COR-L47 (cell line): ENCODE measurements around the gene RAF1.
"Not testable (repeated sequence)": the region's sequence is repeated elsewhere in the genome, so short reads cannot be mapped to it uniquely, and the experiment has no call there.

Experiments used
- DNase-seq: peaks from one replicate; lab custom pipeline; 2025; lab: John Stamatoyannopoulos, UW

The RAF1 gene

DNA sequence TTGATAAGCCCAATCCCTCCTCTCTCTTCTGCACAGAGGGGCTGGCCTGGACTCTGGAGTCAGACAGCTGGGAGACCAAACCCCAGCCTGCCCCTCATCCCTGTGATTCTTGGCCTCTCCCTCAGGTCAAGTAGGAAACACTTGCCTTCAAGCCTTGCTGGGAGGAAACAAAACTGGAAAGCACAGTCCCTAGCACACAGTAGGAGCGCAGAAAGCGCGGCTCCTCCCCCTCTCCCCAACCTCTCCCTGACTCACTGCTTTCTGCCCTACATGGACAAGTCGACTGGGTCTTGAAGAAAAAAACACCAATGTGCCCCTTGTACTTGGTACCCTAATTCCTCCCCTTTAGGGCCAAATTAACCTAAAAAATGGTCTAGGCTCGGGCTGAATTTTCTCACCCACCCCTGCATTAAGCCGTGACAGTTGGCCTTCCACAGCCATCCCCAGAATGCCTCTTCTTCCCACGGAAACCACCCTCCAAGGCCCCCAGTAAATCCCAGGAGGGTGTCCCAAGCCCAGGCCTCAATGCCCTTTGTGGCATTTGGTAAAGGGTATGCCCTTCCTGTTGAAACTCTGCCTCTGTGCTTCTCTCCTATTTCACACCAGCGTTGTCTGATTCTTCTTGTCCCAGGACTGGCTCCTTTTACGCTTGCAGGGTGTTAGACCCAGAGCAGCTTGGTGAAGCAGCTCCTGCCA is 11.3 kb upstream of the RAF1 start:
- no peak for DNase-seq

DNA sequence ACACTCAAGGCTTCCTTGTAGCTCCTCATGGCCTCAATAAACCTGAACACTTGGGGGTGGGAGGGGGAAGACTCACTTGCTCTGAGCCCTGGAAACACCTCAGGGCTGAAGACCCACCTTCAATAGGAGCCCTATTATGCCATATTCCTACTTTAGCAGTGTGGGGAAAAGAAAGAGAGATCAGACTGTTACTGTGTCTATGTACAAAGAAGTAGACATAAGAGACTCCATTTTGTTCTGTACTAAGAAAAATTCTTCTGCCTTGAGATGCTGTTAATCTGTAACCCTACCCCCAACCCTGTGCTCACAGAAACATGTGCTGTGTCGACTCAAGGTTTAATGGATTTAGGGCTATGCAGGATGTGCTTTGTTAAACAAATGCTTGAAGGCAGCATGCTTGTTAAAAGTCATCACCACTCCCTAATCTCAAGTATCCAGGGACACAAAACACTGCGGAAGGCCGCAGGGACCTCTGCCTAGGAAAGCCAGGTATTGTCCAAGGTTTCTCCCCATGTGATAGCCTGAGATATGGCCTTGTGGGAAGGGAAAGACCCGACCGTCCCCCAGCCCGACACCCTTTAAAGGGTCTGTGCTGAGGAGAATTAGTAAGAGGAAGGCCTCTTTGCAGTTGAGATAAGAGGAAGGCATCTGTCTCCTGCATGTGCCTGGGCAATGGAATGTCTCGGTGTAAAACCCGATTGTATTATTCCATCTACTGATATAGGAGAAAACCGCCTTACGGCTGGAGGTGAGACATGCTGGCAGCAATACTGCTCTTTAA is 10.2 kb upstream of the RAF1 start:
- DNase-seq = not testable (repeated sequence)

DNA sequence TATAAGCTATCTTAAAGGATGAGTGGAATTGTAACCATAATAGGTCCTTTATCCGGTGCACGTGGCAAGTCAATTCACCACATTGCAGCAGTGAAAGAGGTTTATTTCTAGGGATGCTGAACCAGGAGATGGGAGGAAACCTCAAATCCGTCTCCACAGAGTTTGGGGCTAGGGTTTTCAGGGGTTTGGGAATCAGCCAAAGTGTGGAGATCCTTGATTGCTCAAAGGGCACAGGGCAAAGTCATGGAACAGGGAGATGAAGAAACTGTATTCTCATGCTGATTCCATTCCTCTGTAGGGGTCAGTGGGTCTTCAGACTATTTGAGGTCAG is 7.2 kb upstream of the RAF1 start:
- no peak for DNase-seq

DNA sequence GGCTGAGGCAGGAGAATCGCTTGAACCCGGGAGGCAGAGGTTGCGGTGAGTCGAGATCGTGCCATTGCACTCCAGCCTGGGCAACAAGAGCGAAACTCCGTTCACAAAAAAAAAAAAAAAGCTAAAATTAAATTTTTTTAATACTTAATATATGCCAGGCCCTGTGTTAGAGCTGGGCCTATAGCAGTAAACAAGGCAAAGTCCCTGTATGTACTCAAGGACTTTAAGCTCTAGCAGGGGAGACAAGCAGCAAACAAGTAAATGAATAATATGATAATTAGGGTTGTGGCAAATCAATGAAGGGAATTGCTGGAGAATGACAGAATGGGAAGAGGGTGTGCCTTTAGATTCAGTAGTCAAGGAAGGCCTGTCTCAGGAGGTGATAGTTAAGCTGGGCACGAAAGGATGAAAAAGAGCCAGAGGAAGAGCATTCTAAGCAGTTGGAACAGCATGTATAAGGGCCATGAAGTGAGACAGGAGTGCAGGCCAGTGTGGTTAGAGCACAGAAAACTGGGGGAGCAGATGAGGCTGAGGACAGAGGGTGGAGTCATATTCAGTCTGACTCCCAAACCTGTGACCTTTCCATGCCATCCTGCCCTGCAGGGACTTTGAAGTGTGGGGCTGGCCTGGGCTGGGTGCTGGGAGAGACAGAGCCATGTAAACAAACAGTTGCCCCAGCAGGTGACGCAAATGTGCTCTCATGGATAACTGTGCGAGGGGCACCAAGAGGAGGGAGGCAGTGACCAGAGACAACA is 6.6 kb upstream of the RAF1 start:
- no peak for DNase-seq

DNA sequence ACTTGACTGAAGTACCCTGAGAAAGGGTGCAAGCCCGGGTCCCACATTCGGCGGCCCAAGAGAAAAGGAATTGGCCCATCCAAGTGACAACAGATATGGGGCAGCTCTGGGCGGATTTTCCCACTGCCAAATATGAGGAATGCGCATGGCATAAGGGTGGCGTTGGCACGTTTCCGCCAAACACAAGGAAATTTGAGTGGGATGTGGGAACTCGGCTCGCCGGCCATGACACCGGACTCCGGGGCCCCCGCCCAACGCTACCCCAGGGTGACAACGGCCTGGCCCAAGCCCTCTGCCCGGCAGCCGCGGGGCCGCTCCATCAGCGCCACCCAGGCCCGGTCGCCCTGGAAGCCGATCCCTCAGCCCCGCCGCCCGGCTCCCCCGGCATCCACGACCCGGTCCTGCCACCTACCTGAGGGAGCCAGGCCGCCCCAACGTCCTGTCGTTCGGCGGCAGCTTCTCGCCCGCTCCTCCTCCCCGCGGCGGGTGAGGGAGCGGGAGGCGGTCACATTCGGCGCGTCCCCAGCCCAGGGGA is 449 bp downstream of the RAF1 start:
- DNase-seq = no peak

DNA sequence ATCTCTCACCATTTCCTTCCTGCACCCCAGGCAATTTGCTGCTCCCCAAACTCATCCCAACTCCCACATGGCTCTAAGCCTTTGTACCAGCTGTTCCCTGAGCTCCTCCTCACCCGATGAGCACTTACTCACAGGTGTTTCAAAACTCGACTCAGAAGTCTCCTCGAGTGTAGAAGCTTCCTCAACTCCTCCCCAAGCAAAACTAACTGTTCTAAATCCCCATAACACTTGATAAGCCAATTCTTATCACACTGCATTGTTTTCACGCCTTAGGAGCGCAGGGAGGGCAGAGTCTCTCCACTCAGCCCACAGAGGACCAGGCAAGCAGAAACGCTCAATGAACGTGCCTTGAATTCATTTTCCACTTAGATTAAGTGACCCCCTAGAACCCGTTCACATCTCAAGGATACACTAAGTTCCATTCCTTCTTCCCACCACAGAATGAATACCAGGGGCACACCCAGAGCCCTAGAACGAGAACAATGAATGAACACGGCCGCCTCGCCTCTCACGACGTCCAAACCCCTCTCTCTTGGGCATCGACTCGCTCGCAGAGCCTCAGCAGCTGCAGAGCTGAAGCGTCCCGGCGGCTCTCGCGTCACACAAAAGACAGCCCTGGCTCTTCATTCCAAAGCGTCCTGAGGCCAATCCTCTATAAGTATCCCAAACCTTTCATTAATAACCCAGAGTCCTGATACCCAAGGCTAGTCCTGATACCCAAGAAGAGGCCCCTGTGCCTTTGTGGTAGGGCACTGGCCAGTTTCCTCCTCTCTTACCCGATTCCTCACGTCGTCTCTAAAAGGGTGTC is 1.1 kb downstream of the RAF1 start:
- DNase-seq = no peak

DNA sequence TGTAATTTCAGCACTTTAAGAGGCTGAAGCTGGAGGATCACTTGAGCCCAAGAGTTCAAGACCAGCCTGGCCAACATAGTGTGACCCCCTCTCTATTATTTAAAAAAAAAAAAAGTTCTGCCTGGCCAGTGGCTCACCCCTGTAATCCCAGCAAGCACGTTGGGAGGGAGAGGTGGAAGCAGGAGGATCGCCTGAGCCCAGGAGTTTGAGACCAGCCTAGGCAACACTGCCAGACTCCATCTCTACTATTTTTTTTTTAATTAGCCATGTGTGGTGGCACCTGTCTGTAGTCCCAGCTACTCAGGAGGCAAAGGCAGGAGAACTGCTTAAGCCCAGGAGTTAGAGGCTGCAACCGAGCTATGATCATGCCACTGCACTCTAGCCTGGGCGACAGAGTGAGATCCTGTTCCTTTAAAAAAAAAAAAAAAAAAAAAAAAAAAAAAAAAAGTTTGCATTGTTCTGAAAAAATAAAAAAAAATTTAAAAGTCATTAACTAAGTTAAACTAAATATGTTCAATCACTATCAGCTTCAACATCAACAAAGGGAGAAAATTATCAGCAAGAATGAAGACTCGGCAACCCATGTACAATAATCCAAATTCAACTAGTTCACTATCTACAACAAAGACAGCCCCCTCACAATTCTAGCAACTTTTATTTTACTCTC is 1.9 kb downstream of the RAF1 start:
- no peak for DNase-seq

DNA sequence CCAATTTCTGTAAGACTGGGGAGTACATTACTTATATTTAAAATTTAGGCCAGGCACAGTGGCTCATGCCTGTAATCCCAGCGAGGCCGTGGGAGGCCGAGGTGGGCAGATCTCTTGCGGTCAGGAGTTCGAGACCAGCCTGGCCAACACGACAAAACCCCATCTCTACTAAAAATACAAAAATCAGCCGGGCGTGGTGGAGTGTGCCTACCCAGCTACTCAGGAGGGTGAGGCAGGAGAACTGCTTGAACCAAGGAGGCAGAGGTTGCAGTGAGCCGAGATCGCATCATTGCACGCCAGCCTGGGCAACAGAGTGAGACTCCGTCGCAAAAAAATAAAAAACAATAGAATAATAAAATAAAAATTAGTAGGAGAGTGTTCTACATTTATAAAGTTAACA is 2.5 kb downstream of the RAF1 start:
- not testable (repeated sequence) for DNase-seq

DNA sequence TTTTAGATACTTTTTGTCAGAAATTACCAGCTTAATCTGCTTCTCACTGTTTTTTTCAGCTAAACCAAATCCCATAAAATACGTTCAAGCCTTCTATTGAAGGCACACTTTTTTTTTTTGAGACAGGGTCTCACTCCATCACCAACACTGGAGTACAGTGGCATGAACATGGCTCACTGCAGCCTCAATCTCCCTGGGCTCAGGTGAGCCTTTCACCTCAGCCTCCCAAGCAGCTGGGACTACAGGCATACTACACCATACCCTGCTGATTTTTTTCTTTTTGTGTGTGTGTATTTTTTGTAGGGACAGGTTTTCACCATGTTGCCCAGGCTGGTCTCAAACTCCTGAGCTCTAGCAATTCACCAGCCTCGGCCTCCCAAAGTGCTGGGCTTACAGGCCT is 3.7 kb downstream of the RAF1 start:
- no peak for DNase-seq

DNA sequence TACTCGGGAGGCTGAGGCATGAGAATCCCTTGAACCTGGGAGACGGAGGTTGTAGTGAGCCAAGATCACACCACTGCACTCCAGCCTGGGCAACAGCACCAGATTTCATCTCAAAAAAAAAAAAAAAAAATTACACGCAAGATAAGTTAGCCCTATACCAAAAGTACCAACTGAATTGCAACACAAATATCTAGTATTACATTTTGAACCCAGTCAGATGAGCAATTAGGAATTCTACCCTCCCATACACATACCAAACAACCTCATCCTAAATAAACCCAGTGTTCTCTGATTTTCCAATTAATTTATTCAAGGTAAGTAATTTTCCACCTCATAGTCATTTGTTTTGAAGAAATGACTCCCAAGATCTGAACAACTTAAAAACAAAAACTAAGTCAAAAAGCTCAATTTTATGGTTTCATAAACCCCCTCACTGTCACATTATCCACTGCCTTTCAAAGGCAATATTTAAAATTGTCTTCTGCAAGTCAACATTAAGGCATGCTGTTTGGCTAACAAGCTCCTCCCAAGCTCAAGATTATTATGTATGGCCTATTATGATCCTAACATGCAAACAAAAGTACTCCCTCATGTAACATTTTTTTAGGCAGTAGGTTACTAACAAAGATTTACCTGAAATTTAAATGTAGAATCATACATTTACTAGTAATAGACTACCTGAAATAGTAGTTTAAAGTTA is 4.5 kb downstream of the RAF1 start:
- no peak for DNase-seq

DNA sequence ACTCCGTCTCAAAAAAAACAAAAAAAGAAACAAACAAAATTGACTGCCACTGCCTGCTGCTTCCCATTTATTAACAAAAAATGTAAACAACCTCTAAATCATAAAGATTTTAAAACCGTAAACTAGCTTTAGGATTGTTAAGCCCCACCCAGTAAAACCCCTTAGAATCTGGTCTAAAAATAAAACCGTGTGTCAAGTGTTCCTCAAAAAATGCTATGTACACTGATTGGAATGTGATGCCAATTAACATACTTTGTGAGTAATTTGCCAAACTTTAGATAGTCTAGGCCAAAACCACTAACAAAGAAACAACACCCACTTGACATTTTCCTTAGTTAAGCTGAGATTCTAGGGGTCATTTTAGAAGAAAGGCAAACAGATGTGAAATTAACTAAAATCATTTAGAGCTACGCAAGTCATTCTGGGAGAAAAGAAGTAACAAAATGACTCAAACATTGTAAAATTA is 5.3 kb downstream of the RAF1 start:
- DNase-seq = no peak

DNA sequence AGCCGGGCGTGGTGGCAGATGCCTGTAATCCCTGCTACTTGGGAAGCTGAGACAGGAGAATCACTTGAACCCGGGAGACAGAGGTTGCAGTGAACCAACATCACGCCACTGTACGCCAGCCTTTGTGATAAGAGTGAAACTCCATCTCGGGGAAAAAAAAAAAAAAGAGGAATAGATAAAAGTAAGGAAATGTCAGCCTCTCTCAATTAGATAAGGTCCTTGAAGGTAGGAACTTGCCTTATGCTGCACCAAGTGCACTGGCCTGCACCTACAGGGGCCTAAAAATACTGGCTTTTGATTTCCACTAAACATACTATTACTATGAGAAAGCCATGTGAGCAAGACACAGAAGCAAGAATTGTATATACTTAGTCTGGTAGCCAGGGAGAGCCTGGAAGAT is 7.1 kb downstream of the RAF1 start:
- no peak for DNase-seq

DNA sequence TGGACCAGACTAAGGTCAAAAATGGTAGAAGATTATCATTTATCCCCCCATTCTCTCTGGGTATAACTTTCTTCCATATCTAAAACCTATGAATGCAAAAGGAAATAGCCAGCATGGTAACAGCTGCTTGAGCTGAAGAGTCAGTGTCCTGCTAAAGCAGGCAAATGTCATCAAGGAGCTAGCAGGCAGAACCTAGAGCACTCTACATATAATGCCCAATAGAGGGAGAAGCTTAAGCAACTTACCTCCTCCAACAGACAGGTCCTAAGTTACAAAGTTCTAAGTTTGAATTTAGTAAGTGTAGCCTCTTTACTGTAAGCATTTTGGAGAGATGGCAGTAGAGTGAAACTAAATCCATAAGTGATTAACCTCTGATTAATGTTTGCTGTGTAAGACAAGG is 7.7 kb downstream of the RAF1 start:
- DNase-seq = no peak

DNA sequence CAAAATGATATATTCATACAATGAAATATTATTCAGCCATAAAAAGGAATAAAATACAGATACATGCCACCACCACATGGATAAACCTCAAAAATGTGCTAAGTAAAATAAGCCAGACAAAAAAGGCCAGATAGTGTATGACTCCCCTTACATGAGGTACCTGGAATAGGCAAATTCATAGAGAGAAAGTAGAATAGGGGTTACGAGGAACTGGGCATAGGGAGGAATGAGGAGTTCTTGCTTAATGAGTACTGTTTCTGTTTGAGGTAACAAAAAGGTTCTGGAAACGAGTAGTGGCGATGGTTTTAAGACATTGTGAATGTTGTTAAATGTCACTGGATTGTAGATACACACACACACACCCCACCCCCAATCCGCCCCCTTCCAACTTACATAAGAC is 8.2 kb downstream of the RAF1 start:
- no peak for DNase-seq

DNA sequence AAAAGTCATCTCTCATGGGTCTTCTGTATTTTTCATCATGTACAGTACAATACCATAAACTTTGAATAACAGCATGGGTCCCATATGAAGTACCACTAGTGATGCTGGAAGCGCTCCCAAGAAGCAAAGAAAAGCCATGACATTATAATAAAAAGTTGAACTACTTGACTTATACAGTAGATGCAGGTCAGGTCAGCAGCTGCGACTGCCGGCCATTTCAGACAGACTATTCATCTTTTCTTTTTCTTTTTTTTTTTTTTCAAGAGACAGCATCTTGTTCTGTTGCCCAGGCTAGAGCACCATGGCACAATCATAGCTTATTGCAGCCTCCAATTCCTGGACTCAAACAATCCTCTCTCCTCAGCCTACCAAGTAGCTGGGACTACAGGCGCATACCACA is 10.2 kb downstream of the RAF1 start:
- no peak for DNase-seq

DNA sequence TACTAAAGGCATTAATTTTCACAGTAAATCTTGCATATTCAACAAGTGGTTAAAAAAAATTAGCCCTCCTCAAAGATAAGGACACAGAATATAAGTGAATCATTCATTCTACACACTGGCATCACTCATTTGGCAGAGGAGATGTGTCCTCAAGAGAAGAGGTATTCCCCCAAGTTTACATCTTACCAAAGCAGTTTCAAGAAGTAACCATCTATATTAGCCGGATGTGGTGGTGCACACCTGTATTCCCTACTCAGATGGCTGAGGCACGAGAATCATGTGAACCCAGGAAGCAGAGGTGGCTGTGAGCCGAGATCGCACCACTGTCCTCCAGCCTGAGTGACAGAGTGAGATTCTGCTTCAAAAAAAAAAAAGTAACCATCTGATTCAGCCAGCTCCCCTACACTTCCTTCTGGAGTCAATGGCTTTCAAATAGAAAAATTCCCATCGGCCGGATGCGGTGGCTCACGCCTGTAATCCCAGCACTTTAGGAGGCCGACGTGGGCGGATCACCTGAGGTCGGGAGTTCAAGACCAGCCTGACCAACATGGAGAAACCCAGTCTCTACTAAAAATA is 15.4 kb downstream of the RAF1 start:
- DNase-seq = no peak

DNA sequence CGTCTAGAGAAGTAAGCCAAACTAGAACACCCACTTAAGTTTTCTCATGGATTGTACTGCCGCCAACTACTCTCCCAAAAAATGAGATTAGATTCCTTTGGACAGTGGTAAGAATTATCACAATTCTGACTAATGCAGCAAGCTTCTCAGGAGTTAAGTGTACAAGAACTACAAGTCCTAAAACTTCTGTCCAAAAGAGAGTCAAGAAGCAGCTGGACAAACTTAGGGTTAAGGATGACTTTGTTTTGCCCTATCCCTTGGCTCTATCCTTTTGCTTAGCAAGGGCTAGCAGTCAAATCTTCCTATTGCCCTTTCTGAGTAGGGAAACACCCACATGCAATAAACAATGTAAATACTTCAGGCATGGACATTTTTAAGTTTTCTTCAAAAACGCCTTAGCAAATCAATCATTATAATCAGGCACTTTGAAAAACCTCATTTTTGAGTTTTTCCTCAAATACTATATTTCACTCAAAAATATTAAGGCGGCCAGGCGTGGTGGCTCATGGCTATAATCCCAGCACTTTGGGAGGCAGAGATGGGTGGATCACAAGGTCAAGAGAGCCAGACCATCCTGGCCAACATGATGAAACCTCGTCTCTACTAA is 19.5 kb downstream of the RAF1 start:
- no peak for DNase-seq

DNA sequence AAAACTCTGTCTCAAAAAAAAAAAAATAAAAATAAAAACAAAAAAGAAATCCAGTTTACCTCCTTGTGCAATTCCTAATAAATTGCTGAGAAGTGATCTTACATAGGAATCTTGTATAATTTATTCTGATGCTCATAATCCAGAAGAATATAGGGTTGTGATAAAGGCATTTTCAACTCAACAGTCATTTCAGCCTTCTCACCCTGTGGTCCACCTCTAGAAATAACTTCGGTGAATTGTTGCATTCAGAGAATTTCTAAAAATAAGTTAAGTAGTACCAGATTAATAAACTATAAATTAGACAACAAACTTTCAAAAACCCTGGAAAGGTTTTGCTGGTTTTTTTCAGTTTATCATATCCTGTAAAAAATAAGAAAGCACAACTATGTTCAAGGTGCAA is 20.2 kb downstream of the RAF1 start:
- DNase-seq = no peak

DNA sequence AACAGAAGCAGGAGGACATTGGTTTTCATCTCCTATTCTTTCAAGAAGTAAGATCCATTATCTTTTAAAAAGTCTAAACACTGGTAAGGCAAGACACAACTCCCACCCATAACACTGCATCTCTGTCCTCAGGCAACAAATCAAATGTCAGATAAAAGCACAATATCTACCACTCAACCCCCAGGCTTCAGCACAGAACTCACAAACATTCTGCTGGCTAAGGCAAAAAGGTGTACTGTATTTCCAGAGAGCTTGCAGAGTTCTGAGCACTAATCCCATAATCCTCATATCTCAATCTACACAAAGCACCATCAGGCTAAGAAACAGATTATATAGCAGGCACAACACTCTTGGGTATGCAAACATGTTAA is 20.9 kb downstream of the RAF1 start:
- DNase-seq = no peak

DNA sequence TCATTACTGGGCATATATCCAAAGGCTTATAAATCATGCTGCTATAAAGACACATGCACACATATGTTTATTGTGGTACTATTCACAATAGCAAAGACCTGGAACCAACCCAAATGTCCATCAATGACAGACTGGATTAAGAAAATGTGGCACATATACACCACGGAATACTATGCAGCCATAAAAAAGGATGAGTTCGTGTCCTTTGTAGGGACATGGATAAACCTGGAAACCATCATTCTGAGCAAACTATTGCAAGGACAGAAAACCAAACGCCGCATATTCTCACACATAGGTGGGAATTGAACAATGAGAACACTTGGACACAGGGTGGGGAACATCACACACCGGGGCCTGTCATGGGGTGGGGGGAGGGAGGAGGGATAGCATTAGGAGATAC is 23.1 kb downstream of the RAF1 start:
- not testable (repeated sequence) for DNase-seq
